Lower leg skin (tissue), 3 donors: ENCODE data around the gene SP7.
"Not testable (repeated sequence)": the region's sequence is repeated elsewhere in the genome, so short reads cannot be mapped to it uniquely, and the experiment has no call there.

Source experiments
- POLR2A ChIP-seq, 2 donors: fragments of 450-650 bp; IDR thresholded peaks; one replicate each; pipeline ENCODE4 v1.6.1; 2016 to 2017; ENCODE audit warnings: antibody characterized with exemption in 2 of 2, mild to moderate bottlenecking in 1 of 2, moderate library complexity in 1 of 2
- TF ChIP-seq, protein P1 (sequence below), 3 donors: fragments of 450-650 bp; IDR thresholded peaks; one replicate each; pipeline ENCODE4 v1.5.1; 2016; ENCODE audit warnings: antibody characterized with exemption in 3 of 3, mild to moderate bottlenecking in 3 of 3, moderate library complexity in 2 of 3

DNA sequence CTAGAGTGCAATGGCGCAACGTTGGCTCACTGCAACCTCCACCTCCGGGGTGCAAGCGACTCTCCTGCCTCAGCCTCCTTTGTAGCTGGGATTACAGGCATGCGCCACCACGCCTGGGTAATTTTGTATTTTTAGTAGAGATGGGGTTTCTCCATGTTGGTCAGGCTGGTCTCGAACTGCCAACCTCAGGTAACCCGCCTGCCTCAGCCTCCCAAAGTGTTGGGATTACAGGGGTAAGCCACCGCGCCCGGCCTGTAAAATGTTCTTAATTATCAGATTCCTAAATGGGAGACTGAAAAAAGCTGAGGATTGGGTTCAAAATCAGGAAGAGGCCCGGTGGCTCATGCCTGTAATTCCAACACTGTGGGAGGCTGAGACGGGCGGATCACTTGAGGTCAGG is 38.1 kb upstream of the SP7 start:
- TF ChIP-seq, protein P1, sequence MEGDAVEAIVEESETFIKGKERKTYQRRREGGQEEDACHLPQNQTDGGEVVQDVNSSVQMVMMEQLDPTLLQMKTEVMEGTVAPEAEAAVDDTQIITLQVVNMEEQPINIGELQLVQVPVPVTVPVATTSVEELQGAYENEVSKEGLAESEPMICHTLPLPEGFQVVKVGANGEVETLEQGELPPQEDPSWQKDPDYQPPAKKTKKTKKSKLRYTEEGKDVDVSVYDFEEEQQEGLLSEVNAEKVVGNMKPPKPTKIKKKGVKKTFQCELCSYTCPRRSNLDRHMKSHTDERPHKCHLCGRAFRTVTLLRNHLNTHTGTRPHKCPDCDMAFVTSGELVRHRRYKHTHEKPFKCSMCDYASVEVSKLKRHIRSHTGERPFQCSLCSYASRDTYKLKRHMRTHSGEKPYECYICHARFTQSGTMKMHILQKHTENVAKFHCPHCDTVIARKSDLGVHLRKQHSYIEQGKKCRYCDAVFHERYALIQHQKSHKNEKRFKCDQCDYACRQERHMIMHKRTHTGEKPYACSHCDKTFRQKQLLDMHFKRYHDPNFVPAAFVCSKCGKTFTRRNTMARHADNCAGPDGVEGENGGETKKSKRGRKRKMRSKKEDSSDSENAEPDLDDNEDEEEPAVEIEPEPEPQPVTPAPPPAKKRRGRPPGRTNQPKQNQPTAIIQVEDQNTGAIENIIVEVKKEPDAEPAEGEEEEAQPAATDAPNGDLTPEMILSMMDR (IDR thresholded peaks at IDR 0.05): not testable (repeated sequence)
- TF ChIP-seq POLR2A (IDR thresholded peaks at IDR 0.05): not testable (repeated sequence)
